Adrenal gland (tissue), 5 donors: ENCODE measurements around the gene DOCK9.

ENCODE experiments used
- CTCF ChIP-seq, 6 experiments: fragments of 450-650 bp in 4 of 6; fragments of 200-600 bp in 2 of 6; sonication (generic) in 1 of 6; IDR thresholded peaks; 1 replicate in 5 of 6; 2 replicates in 1 of 6; pipeline versions ENCODE4 v1.5.1 to v1.8.0; 2016 to 2021; ENCODE audit warnings: antibody characterized with exemption in 6 of 6, mild to moderate bottlenecking in 2 of 6, moderate library complexity in 1 of 6
- POLR2A ChIP-seq, 2 donors: fragments of 450-650 bp; IDR thresholded peaks; one replicate each; pipeline ENCODE4 v1.6.1; 2017; ENCODE audit warnings: antibody characterized with exemption in 2 of 2, mild to moderate bottlenecking in 2 of 2, moderate library complexity in 1 of 2
- donor health status: DM: no; HTN: no; CAD: no.

GRCh38 chr13:98941536-98941935, 36.3 kb downstream of the DOCK9 start:
- TF ChIP-seq CTCF (IDR thresholded peaks at IDR 0.05) (no peak), POLR2A (IDR thresholded peaks at IDR 0.05) (no peak)
